Ammon's horn (tissue), 1 donor: ENCODE data around the gene CASKIN2.
A peak's percentile ranks its signal among the peaks of the same experiment; 100 is the strongest.

Experiments used
- DNase-seq: peaks from one replicate; pipeline ENCODE4 v3.0.0-alpha.2; 2016; ENCODE audit warnings: low spot score

CASKIN2 gene

GRCh38 chr17:75548813-75549212 lies 33.5 kb upstream of the CASKIN2 start:
- DNase-seq, result no peak

- DNase-seq, result no peak
Measured at GRCh38 chr17:75547091-75547490, 31.8 kb upstream of the CASKIN2 start.

GRCh38 chr17:75546181-75546580 lies 30.8 kb upstream of the CASKIN2 start:
- DNase-seq, result no peak

DNA sequence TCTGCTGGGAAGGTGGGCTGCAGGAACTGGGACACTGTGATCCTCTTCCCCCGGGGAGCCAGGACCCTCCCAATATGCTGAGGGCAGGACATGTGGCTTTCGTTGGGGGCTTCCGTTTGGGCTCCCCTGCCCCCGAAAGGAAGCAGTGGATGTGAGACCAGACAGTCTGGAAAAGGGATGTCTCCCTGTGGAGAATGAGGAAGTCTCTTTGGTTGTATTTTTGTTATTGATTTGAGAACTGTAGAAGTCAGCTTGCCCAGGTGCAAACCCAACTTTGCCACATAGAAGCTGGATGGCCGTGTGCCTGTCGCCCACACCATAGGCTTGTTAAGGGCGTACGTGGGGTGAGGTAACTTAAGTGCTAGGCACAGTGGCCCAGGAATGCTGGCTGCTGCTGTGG lies 28.9 kb upstream of the CASKIN2 start:
- no peak for DNase-seq

GRCh38 chr17:75542728-75543336 lies 27.5 kb upstream of the CASKIN2 start:
- DNase-seq, result no peak

DNA sequence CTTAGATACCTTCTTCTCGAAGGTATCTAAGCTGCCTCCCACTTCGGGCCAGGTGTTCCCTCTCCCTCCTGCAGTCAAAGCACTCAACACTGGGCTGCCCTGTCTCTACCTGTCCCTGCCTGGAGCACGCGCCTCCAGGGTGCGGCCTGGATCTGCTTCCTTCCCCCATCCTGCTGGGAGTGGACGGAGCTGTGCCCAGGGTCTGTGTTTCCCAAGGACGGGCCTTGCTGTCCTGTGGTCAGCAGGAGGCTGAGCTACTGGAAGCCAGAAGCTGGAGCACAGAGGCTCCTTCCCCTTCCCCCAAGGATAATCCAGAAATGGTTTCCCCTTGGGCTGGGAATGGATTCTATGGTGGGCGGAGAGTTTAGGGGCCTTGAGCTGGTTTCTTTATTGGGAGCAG lies 26.9 kb upstream of the CASKIN2 start:
- DNase-seq, result no peak

- no peak for DNase-seq
Measured at GRCh38 chr17:75540923-75541503, 25.7 kb upstream of the CASKIN2 start.

GRCh38 chr17:75539967-75540729 lies 24.8 kb upstream of the CASKIN2 start:
- no peak for DNase-seq

DNA sequence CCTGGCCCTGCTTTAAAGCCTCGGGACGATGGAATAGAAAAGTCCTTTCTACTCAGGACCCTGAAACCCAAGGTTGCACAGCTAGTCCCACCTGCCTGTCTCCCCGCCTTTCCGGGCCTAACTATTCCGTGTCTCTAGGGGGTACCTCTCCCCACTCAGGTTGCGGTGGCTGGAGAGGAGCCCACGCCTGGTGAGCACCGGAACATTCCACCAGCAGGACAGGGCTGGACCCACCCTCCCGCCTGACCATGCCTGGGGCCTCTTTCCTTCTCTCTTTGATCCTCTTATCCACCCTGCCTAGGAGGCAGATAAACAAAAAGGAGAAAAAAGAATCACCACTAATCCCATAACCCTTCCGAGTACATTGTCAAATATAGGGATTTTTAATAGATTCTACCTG lies 21.0 kb upstream of the CASKIN2 start:
- no peak for DNase-seq

DNA sequence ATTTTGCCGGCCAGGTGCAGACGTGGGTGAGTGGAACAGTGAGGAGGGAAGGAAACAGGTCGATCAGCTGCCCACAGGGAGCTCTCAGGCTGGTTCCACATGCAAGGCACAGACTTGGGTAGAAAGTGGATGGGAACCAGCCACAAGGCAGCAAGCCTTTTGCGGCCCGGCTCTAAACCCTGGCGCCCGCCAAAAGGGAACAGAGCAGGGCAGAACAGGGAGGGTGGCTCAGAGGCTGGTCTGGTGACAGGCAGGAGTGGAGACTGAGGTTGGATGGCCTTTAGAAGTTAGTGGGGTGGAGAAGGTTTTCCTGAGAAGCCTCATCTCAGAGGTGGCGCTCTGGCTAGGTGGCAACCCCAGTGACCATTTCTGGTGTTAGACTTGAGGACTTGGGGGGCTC lies 20.5 kb upstream of the CASKIN2 start:
- no peak for DNase-seq

DNA sequence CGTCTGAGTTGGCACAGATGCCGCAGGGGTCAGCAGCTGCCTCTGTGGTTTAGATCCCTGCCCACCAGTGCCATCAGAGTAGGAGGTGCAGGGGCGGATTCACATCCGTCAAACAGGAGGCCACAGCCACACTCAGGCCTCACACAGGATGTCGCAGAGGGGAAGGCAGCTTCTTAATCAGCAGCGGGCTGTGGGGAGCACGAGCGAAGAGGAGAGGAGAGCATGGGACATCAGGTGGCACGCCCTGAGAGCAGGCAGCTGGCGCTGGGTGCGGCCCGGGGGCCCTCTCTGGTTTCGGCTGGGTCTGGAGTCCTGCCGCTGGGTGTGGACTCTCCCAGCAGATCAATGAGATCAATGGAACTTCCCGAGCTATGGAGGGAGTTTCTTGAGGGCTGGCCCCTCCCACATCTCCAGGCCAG lies 19.8 kb upstream of the CASKIN2 start:
- no peak for DNase-seq

- DNase-seq, result no peak
Measured at GRCh38 chr17:75531721-75532072, 16.4 kb upstream of the CASKIN2 start.

- no peak for DNase-seq
Measured at GRCh38 chr17:75530837-75531720, 15.7 kb upstream of the CASKIN2 start.

GRCh38 chr17:75526555-75527270 lies 11.4 kb upstream of the CASKIN2 start:
- no peak for DNase-seq

DNA sequence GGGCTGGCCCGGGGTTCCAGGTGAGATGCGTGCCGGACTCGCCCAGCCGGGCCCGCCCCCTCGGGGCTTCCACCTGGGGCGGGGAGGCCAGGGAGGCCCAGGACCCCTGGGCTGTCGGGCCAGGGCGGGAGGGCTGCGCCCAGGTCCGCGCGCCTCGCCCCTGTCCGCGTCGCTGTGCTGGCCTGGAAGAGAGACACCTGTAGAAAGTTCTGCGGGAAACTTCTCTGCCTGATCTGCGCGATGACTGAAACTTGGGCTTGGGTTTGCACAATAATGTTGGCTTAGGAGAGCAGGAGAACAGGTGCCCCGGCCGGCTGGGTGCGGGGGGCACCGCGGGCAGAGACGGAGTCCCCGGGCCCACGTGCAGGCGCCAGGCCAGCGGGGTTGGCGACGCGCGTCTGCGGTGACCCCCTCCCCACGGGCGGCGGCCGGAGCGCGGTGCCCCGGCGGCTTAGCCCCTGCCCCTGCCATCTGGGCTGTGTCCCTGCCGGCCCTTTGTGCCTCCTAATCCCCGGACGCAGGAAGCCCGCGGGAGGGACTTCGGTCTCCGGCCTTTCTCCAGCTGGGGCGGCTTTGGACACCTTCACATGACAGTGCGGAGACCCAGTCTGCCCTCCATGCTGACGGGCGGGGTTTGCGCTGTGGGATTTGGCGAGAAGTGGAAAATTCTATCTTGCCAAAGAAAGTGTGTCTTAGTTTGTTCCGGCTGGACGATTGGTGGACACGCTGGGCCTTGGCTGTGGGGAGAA lies 10.6 kb upstream of the CASKIN2 start:
- DNase-seq, result no peak

- DNase-seq, result peak; percentile 58
Measured at GRCh38 chr17:75524970-75525805, 9.9 kb upstream of the CASKIN2 start, which contains the start of gene LLGL2. Gene LLGL2 (plus strand): TSS chr17:75525697. CDS start chr17:75543427, 17,730 bp downstream.

DNA sequence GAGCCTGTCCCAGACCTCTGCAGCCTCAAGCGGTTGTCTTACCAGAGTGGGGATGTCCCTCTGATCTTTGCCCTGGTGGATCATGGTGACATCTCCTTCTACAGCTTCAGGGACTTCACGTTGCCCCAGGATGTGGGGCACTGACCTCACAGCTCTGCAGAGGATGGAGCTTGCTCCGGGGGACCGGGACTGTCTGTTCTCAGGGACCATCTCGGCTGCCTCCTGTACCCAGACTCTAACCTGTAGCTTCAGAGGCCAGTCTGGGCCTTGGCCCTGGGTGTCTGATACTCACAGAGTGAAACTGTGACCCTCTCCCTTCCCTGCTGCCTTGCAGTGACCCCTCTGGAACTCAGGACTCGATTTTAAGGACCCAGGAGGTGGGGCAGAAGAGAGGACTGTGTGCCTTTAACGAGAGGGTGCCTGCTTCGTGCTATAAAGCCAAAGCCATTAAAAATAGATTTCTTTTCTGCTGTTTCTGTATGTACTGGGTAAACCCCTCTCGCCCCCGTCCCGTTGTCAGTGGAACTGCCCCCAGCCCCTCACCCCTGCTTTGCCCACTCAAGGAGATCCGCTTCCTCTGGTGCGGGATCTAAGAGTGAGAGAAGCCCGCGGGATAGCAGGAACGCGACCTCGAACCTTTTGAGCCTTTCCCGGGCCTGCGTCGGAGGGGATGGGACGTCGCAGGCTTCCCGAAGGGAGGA lies 9.1 kb upstream of the CASKIN2 start:
- DNase-seq, result no peak

GRCh38 chr17:75523647-75524046 lies 8.3 kb upstream of the CASKIN2 start:
- no peak for DNase-seq

DNA sequence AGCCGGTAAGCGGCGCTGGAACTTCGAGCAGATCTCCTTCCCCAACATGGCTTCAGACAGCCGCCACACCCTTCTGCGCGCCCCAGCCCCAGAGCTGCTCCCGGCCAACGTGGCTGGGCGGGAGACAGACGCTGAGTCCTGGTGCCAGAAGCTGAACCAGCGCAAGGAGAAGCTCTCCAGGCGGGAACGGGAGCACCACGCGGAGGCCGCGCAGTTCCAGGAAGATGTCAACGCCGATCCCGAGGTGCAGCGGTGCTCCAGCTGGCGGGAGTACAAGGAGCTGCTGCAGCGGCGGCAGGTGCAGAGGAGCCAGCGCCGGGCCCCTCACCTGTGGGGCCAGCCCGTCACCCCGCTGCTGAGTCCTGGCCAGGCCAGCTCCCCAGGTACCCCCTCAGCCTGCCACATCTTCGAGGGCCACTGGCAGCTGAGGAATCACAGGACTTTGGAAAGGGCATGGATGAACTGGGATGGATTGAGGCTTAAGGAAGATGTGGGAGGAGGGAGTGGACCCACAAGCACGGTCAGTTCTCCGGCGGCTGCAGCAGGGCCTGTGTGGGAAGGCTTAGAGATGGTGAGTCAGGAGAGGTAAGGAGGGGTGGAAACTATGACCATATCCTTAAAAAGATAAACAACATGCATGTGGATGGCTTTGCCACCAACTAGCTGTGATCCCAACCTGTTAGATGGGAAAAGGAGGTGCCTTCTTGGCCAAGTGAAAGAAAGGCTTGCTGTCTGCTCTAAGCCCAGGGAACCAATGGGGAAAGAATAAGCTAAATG lies 6.8 kb upstream of the CASKIN2 start:
- no peak for DNase-seq
